HG03095 (cell line): ENCODE measurements around the gene ATP10B.
A peak's percentile ranks its signal among the peaks of the same experiment; 100 is the strongest.

Experiments used
- ATAC-seq: cut with Tn5 transposase; IDR thresholded peaks from one replicate; pipeline ENCODE4 v1.9.1; 2021; ENCODE audit warnings: moderate library complexity; ENCODE audit not compliant: unreplicated experiment

Gene ATP10B

DNA sequence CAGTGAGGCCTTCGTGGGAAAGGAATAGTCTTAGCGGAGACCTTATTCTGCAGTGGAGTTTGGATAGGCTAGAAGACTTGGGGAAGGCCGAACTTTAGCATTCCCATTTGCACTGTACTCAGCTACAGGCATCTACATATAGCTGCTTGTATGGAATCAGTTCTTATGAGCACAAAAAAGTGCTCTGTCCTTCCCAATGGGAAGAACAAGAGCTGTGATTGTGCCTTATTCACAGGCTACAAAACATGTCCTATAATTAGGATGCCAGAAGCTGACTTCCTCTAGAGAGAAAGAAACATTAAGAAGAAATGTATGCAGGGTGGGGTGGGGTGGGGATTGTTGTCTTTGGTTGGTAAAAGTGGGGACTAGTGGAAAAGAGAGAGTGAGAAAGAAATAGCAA lies 154.7 kb downstream of the ATP10B start:
- ATAC-seq, result no peak

DNA sequence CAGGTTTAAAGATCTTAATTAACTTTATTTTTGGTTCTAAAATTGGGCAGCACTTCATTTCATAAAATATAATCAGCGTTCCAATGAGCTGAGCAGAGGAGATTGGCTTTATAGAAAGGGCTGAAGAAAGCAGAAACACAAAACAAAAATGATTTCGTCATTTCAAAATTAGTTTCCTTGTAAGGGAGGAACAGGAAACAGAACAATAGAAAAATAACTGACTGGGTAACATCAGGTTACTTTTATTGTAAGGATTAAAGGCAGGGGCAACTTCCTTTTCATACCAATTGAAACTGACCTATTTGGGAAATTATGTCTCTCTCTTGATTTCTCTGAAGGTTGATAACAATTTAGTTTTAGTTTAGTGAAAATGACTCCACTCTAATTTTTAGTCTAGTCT lies 157.1 kb downstream of the ATP10B start:
- ATAC-seq, result no peak

DNA sequence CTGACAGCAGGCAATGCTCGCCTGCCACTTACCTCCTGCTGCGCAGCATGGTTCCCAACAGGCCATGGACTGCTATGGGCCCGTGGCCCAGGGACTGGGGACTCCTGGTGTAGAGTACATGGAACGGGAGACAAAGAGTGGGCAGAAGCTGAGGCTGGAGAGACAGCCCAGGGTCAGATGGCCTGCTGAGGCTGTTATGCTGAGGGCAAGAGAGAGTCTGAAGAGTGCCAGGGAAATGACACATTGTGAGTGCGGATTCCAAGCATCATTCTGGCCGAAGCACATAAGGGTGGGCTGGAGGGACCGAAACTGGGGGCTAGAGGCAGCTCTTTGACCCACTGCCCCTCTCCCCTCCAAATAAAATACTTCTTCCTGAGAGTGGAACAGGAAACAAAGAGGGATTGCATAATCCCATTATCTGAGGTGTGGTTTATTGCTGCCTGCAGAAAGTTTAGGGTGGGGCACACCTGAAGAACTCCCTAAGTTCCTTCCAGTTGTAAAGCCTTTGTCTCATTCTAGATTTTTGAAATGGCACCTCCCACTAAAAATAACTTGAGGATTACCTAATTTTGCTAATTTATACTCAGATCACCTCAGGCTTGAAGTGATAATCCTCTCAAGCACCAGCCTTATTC lies 158.1 kb downstream of the ATP10B start:
- no peak for ATAC-seq

DNA sequence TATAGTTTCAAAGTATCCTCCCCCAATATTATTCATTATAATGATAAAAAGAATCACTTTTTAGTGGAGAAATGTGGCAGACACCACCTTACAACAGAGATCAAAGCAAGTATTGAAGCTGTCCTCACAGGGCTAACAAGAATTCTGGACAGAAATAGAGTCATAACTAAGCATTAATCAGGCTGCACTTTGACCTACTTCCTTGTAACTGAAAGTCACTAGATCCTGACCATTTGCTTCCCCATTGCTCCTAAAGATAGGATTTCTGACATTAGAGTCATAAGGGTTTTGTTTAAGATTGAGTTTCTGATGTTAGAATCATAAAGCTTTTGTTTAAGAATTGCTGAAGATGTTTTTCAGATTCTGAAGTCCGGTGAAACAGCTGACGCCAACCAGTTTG lies 159.7 kb downstream of the ATP10B start:
- ATAC-seq, result no peak

DNA sequence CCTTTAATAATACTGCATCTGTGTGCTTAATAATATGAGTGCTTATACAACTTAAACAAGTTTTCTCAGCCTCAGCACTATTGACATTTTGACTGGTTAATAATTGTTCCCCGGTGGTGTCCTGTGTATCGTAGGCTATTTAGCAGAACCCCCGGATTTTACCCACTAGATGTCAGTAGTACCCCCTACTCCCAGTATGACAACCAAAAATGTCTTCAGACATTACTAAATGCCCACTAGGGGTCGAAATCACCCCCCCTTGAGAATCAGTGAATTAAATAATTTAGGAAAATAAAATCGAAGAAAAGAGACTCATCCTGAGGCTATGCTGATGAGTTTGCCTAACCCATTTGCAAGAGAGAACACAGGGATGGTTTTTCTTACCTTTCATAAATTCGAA lies 166.3 kb downstream of the ATP10B start:
- ATAC-seq, result no peak

DNA sequence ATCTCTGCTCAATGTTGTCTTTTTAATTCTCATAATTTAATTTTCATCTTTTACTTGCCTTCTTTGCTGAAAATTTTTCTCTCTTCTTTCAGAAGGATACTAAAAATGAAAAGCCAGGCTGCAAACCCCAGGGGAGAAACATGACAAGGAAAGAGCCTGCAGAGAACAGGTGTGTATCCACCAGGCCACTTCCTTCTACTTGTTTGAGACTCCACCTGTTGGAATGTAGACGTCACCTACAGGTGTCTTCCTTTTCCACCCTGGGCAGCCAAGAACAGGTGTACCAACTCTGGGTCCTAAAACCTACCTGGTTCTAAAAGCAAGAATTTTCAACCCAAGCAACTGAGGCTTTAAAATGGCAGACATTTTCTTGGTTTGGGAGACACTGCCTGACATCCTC lies 166.8 kb downstream of the ATP10B start:
- no peak for ATAC-seq

DNA sequence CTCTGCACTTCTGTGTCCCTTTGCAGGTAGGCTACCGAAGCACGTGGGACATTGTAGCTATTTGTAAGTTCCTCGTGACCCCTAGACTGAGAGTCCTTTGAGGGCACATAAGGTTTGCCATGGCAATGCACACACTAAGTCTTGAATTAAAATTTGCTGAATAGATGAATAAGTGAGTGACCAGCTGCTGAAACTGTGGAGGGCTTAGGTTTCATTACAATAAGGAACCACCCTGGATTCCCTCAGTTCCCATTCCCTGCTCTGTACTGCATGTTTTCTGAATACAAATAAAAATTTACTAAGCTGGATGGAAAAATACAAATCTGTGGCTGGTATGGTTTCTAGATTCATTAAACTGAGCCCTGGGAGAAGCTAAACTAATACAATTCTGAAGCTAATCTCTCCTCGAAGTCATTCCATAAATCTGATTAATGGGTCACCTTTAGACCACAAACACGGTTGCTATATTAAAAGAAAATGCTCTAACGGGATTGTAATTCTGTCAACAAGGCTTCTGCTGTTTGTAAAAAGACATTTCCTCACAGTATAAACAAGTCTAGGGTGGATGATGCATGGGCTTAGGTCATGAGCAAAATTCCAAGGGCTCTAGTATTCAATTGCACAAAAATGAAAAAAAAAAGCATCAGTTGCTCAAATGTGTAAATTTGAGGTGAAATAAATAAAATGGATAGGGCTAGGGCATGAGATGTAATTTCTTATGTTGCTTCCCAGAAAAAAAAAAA lies 172.3 kb downstream of the ATP10B start:
- ATAC-seq, result no peak

DNA sequence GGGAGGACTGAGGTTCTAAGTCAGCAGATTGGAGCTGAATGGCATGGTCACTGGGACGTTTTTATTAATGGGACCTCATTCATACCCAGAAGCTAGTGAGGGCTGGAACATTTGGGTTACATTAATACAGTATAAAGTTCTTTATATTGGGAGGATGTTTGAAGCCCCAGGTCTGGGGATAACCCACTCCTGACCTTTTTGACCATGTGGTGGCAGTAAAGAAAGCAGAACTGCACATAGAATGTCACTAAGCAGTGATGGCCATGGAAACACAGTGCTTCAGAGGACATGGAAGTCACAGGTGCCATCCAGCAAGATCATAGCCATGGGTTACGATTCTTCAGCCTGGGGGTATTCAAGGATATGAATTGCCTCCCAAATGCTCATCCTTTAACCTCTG lies 176.0 kb downstream of the ATP10B start:
- no peak for ATAC-seq

DNA sequence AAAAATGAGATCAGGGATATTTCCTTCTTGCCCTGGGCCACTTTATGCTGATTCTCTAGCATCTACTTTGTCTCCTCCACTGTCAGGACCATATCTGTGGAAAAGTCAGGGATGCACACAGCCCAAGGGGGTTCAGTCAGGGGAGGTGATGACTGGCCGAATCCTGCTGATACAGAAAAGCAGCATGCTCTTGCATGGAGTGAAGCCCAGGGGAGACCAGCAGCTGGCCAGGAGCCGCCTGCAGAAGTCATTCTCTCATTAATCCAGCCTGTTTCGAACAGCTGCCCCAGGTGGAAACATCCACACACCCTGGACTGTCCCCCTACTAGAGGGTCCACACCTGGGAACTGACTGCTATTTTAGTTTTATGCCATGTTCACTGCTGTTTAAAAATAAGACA lies 177.1 kb downstream of the ATP10B start:
- no peak for ATAC-seq

DNA sequence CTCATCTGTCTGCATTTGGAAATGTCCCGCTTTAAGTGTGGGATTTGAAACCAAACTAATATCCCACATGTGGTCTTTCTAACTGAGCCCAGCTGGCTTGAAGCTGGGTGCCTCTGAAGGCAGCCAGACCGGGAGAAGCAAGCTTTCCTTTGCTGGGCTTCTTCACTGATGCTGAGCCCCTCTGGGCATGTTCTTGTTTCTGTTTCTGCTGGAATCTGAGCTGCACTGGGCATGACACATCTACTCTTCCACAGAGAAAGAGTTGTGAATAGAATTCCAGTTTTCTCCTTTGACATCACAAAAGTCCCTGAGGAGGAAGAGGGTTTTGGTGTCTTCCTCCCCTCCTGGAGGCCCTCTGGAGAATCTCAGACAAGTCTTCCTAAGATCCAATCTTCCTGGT lies 179.5 kb downstream of the ATP10B start:
- ATAC-seq, result no peak

DNA sequence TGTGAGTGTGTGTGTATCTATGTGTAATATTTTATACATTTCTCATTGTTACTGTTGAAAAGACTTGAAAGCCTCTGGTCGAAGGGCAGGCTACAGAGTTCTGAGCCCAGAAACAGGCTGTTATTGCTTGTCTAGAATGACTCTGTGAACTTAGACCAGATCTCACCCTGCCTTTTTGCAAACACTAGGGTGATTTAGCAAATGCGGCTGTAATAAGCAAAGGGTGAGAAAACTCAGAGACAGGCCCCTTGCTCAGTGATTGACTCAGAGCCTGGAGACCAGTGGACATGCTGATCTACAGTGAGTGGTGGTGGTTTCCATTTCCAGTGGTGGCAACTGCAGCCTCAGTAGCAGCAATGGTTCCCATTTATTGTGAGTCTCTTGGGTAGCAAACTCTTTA lies 183.7 kb downstream of the ATP10B start:
- ATAC-seq, result no peak

DNA sequence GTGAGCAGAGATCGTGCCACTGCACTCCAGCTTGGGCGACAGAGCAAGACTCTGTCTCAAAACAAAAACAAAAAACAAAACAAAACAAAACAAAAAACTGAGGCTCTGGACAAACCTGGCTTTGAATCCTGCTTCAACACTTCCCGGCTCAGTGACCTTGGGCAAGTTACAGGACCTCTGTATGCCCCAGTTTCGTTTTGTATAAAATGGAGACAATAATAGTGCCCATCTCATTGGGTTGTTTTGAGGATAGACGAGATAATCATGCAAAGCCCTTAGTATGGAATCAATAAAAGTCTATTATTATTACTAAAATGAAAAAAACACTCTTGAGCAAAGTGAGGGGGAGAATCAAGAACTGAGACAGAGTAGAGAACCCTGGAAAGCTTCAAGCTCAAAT lies 184.9 kb downstream of the ATP10B start:
- no peak for ATAC-seq

DNA sequence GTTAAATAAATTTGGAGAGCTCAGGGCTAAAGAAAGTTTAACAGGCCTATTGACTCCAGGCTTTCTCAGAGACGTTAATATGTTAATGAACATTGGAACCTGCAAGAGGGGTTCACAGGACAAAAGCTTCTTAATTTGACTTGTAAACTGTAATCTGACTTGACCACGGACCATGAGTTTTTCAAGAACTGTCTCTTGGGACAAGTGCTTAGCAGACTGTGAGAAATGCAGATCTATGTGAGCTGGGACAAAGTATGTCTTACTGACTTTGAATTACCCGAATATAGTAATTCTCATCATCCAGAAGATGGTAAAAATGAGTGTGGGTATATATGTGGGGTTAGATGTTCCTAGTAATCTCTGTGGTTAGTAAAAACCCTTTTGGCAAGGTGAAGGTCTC lies 186.6 kb downstream of the ATP10B start:
- ATAC-seq, result no peak

DNA sequence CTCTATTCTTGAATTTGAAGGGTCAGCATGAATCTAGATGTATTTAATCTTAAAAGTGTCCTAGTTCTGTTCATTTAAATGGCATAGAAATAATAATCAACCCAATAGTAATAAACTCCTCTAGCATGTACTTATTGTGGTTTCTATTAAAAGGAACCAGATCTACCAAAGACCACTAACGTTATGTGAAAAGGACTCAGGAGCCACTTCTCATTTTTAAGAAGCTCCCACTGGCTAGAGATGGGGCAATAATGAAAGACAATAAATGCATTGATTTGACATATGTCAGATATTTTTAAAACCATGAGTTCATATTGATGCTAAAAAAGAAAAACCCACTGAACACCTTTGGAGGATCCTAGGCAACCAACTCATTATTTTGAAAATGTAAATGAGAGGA lies 191.9 kb downstream of the ATP10B start:
- ATAC-seq, result no peak

DNA sequence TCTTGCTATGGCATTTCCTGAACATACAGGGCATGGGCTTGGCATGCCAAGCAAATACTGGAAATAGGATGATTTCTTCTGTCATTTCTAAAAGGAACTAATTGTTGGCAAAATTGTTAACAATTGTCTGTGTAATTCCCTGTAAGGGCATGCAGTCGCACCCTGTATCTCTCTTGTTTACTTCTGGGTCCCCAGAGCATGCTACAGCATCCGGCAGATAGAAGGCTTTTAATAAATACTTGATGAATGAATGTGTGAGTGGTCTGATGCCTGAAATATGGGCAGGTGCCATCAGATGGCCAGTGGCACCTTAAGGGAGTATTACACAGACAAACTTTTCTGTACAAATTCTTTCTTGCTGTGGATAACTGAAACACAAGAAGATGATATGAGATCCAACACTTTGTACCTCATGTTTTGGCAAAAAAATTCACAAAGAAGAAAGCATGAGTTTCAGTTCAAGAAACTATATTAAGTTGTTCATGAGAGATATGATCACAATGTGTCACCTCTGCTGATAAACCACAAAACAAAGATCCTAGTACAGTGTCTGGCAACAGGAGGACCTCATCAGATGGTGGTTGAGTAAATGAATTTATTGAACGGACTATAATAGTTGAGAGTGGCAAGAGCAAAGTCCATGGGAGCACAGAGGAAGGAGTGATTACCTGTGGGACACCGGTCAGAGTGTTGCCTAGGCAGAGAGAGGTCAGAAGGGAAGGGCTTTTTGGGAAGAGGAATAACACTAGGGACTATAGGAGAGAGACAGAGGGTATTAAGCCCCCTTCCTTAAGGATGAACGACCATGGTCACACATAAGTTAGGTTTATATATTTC lies 194.2 kb downstream of the ATP10B start:
- ATAC-seq, result no peak

DNA sequence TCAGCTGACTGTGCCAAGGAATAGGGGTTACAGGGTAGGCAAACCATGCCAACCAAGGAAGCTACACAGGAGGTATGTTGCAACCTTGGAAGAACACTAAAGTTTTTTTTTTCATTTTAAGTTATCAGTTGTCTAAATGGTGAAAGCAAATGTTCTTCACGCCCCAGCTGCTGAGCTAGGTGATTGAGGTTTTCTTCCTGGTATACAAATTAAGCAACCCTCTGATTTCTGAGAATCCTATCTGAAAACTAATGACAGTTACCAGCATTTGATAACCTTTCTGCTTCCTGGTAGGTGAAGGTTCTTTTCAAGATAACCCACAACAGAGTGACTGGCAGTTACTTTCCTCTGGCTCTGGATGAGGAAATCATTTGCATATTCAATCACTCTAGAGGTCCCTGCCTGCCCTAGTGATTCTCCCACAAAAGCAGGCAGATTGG lies 194.9 kb downstream of the ATP10B start:
- no peak for ATAC-seq

DNA sequence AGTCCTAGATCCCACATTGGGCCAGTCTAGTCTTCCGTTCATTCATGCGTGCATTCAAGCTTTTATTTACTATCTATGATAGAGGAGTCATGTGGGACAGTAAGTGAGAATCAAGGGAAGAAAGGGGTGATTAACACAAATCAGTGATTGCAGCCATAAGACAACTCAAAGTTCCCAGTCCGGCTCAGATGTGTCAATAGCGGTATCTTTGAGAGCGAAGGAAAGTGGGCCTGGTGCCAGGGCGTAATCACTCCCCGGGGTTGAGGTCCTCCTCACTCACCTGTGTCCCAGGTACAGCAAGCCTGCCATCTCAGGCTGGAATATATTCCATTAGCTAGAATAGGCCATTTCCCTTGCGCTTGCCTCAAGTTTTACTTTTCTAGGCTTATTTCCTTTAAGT lies 196.3 kb downstream of the ATP10B start:
- ATAC-seq, result no peak

DNA sequence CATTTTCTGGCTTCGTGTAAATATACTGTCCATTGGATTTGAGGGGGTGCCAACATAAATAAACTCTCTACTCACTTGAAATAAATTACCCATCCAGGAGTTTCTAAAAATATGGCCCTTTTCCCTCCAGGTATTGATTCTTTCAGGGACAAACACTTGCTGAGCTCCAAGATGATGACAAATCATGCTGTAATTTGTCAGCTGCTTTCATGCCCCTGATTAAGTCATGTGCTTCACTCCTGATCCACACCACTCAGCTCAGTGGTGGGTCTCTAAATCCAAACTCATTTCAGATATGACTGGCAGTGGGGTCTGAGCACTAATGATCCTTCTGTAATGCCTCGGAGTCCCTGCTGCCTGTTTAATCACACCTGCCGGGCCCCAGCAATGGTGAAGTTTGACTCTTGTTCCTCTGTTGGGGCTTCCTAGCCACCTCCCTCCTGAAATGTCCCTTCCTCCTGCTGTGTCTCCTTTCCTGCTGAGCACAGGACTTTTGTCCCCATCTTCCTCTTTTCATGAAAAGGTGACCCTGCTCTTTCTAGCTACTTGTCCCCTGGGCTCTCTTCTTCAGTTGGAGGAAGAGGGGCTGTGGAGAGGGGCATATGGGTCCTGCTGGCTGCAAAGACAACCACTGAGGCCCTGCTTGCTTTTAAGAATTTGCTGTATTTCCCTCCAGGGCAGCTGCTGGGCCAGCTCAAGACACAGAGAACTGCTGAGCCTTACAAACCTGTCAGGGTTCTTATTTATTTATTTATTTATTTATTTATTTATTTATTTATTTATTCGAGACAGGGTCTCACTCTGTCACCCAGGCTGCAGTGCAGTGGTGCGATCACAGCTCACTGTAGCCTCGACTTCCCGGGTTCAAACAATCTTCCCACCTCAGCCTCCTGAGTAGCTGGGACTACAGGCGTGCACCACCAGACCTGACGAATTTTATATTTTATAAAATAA lies 200.0 kb downstream of the ATP10B start:
- no peak for ATAC-seq

DNA sequence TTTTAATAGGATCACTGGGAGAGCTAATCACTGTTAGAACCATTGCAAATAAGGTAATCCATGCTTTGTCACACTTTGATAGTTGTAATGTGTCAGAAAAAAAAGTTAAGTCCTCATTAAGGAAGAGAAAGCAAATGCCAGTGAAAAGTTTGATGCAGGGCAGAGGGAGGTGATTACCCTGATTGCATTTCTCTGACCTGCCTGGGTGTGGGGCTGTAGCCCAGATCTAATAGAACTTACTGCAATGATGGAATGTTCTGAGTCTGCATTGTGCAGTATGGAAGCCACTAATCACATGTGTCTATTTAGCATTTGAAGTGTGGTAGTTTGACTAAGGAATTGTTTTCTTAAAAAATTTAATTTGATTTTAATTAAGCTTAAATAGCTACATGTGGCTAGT lies 202.7 kb downstream of the ATP10B start:
- ATAC-seq, result peak; percentile 68

DNA sequence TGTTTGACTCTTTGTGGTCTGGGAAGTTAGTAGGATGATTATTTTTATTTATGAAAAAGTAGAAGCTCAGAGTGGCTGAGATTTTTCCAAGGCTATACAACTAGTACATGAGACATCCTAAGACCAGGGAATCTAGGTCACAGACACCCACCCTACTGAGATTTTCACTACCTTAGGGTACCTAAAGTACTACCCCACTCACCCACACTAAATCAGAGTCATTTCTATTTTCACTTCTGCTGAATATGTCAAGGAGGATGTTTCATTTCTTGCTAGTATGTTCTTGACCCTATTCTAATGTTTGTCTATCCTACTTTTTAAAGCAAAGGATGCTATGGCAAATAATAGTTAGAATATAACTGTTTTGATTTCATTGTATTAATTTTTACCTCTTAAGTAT lies 206.0 kb downstream of the ATP10B start:
- no peak for ATAC-seq
